ENCODE measurements around the gene AP4M1.

- TF ChIP-seq CTCF (IDR thresholded peaks at IDR 0.05; ENCODE audit: low read length) (no peak), EZH2 (IDR thresholded peaks at IDR 0.05; ENCODE audit: borderline replicate concordance, low read length) (no peak)
Measured at GRCh38 chr7:100126239-100126930, 24.9 kb downstream of the AP4M1 start.
